Measurements from ENCODE around the gene COP1. TPM values are rescaled to one million over a fixed set of nuclear protein-coding genes. Genes with fewer than 3 reads are reported as not detected.

COP1 gene
- total RNA-seq, 1 donor from 2014 or later, result 49.2 TPM

- H3K4me3 Mint-ChIP-seq, result no peak overlapping the region
- peaks cover 10% of the 10 kb centered on the region for H3K36me3 Mint-ChIP-seq (ENCODE audit: low read depth)
- intact Hi-C loops (cut with micrococcal nuclease), result no loop called here
- DNase-seq (ENCODE audit: low spot score), result no peak
- H3K9me3 Mint-ChIP-seq, result peaks cover 7% of the 10 kb centered on the region
- no peaks in the 10 kb centered on the region for H3K27me3 Mint-ChIP-seq (ENCODE audit: insufficient read depth)
- peaks cover 53% of the 10 kb centered on the region for H3K4me1 Mint-ChIP-seq (ENCODE audit: low read depth)
- no peak overlapping the region for H3K27ac Mint-ChIP-seq
Observed at GRCh38 chr1:176193023-176193422, 14.1 kb downstream of the COP1 start.

GRCh38 chr1:176188604-176189003 lies 18.5 kb downstream of the COP1 start:
- H3K27me3 Mint-ChIP-seq (ENCODE audit: insufficient read depth), result no peaks in the 10 kb centered on the region
- intact Hi-C loops (cut with micrococcal nuclease), result no loop called here
- no peak overlapping the region for H3K27ac Mint-ChIP-seq
- H3K36me3 Mint-ChIP-seq (ENCODE audit: low read depth), result peaks cover 8% of the 10 kb centered on the region
- no peak for DNase-seq (ENCODE audit: low spot score)
- H3K9me3 Mint-ChIP-seq, result peaks cover 2% of the 10 kb centered on the region
- H3K4me1 Mint-ChIP-seq (ENCODE audit: low read depth), result peaks cover 30% of the 10 kb centered on the region
- H3K4me3 Mint-ChIP-seq, result no peak overlapping the region

GRCh38 chr1:176187001-176187400 lies 20.1 kb downstream of the COP1 start:
- peaks cover 13% of the 10 kb centered on the region for H3K36me3 Mint-ChIP-seq (ENCODE audit: low read depth)
- DNase-seq (ENCODE audit: low spot score), result no peak
- peaks cover 20% of the 10 kb centered on the region for H3K4me1 Mint-ChIP-seq (ENCODE audit: low read depth)
- H3K27ac Mint-ChIP-seq, result no peak overlapping the region
- H3K4me3 Mint-ChIP-seq, result no peak overlapping the region
- intact Hi-C loops (cut with micrococcal nuclease), result no loop called here
- H3K27me3 Mint-ChIP-seq (ENCODE audit: insufficient read depth), result no peaks in the 10 kb centered on the region
- H3K9me3 Mint-ChIP-seq, result no peaks in the 10 kb centered on the region

DNA sequence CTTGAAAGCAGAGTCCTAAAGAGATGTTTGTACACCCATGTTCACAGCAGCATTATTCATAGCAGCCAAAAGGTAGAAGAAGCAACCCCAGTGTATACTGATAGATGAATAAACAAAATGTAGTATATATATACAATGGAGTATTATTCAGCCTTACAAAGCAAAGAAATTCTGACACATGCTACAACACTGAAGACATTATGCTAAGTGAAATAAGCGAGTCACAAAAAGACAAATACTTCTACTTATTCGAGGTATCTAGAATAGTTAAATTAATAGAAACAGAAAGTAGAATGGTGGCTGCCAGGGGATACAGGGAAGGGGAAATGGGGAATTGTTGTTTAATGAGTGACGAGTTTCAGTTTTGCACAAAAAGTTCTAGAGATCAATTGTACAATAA lies 23.5 kb downstream of the COP1 start:
- no peaks in the 10 kb centered on the region for H3K9me3 Mint-ChIP-seq
- DNase-seq (ENCODE audit: low spot score), result no peak
- intact Hi-C loops (cut with micrococcal nuclease), result no loop called here
- no peaks in the 10 kb centered on the region for H3K27me3 Mint-ChIP-seq (ENCODE audit: insufficient read depth)
- H3K27ac Mint-ChIP-seq, result no peak overlapping the region
- H3K4me3 Mint-ChIP-seq, result no peak overlapping the region
- H3K4me1 Mint-ChIP-seq (ENCODE audit: low read depth), result peaks cover 13% of the 10 kb centered on the region
- peaks cover 14% of the 10 kb centered on the region for H3K36me3 Mint-ChIP-seq (ENCODE audit: low read depth)

DNA sequence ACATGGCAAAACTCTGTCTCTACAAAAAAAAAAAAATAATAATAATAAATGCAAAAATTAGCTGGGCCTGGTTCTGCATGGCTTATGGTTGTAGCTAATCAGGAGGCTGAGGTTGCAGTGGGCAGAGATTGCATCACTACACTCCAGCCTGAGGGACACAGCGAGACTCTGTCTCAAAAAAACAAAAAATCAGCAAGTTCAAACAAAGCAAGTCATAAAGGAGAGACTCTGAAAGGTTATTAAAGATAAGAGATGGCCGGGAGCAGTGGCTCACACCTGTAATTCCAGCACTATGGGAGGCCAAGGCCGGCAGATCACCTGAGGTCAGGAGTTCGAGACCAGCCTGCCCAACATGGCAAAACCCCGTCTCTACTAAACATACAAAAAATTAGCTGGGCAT lies 28.8 kb downstream of the COP1 start:
- Mint-ChIP-seq H3K27me3 (ENCODE audit: insufficient read depth) (no peaks in the 10 kb centered on the region), H3K4me3 (no peak overlapping the region), H3K9me3 (no peaks in the 10 kb centered on the region), H3K27ac (peak overlapping the region; percentile 87), H3K36me3 (ENCODE audit: low read depth) (peaks cover 33% of the 10 kb centered on the region), H3K4me1 (ENCODE audit: low read depth) (peaks cover 19% of the 10 kb centered on the region)
- intact Hi-C loops (cut with micrococcal nuclease), result no loop called here
- no peak for DNase-seq (ENCODE audit: low spot score)

DNA sequence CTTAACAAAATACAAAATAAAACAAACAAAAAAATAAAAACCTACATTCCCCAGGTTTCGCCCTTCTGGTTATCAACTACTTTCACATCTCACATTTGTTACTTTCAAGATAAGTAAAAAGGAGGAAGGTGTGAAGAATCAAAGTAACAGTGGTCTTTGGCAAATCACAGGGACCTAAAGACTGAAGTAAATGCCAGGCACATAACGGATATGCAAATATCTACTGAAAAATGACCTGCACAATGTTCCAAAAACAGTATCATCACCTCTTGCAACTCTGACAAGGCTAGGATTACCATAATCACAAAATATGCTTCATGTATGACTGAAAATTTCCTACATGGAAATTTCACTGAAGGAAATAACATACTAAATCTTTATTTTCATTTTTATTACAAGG lies 29.3 kb downstream of the COP1 start:
- Mint-ChIP-seq H3K9me3 (no peaks in the 10 kb centered on the region), H3K27me3 (ENCODE audit: insufficient read depth) (no peaks in the 10 kb centered on the region), H3K27ac (peak overlapping the region; percentile 85), H3K4me1 (ENCODE audit: low read depth) (peaks cover 19% of the 10 kb centered on the region), H3K36me3 (ENCODE audit: low read depth) (peaks cover 34% of the 10 kb centered on the region), H3K4me3 (peak overlapping the region; percentile 47)
- DNase-seq (ENCODE audit: low spot score), result no peak
- intact Hi-C loops (cut with micrococcal nuclease), result loop anchor here (1.0 kb wide), 2 partner anchors 13 to 30 kb away; partner anchors contain the start of gene COP1

GRCh38 chr1:176174108-176174507 lies 33.0 kb downstream of the COP1 start:
- H3K27ac Mint-ChIP-seq, result no peak overlapping the region
- H3K27me3 Mint-ChIP-seq (ENCODE audit: insufficient read depth), result no peaks in the 10 kb centered on the region
- peaks cover 42% of the 10 kb centered on the region for H3K36me3 Mint-ChIP-seq (ENCODE audit: low read depth)
- no peaks in the 10 kb centered on the region for H3K9me3 Mint-ChIP-seq
- intact Hi-C loops (cut with micrococcal nuclease), result no loop called here
- H3K4me3 Mint-ChIP-seq, result no peak overlapping the region
- no peak for DNase-seq (ENCODE audit: low spot score)
- H3K4me1 Mint-ChIP-seq (ENCODE audit: low read depth), result peaks cover 19% of the 10 kb centered on the region

DNA sequence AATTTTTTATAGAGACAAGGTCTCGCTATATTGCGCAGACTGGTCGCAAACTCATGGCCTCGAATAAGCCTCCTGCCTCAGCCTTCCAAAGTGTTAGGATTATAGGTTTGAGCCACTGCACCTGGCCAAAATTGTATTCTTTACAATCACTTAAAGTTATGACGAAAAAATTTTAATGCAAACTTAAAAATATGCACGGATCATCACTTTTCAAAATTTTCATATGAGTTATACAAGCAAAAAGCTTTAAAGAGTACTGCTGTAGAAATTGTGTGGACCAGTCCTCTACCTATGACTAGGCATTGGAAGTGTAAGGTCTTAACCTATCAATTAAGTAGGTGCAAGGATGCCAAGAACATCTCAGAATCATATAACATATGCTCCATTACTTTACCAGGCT lies 34.9 kb downstream of the COP1 start:
- no peak for DNase-seq (ENCODE audit: low spot score)

GRCh38 chr1:176167210-176167609 lies 39.9 kb downstream of the COP1 start:
- Mint-ChIP-seq H3K4me3 (no peak overlapping the region), H3K27me3 (ENCODE audit: insufficient read depth) (no peaks in the 10 kb centered on the region), H3K36me3 (ENCODE audit: low read depth) (peaks cover 40% of the 10 kb centered on the region), H3K4me1 (ENCODE audit: low read depth) (peaks cover 18% of the 10 kb centered on the region), H3K27ac (no peak overlapping the region), H3K9me3 (peaks cover 3% of the 10 kb centered on the region)
- no peak for DNase-seq (ENCODE audit: low spot score)
- intact Hi-C loops (cut with micrococcal nuclease), result no loop called here

More for the DNA sequence above, 34.9 kb downstream of the COP1 start:
- Mint-ChIP-seq H3K4me3 (no peak overlapping the region), H3K4me1 (ENCODE audit: low read depth) (peaks cover 6% of the 10 kb centered on the region), H3K27me3 (ENCODE audit: insufficient read depth) (no peaks in the 10 kb centered on the region), H3K9me3 (peaks cover 3% of the 10 kb centered on the region), H3K36me3 (ENCODE audit: low read depth) (peaks cover 43% of the 10 kb centered on the region), H3K27ac (no peak overlapping the region)
- intact Hi-C loops (cut with micrococcal nuclease), result no loop called here

DNA sequence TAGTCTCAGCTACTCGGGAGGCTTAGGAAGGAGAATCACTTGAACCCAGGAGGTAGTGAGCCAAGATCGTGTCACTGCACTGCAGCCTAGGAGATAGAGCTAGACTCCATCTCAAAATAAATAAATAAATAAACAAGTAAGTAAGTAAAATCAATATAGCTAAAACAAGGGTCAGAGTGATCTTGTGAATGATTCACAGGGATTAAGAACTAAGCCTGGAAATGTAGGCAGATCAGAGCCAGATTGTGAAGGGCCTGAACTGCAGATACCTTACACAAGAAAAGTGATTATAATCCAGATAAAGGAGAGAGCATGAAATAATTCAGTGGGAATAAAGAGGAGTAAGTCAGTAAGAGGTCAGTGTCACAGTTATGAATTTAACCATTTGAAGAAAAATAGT lies 41.5 kb downstream of the COP1 start:
- Mint-ChIP-seq H3K27me3 (ENCODE audit: insufficient read depth) (no peaks in the 10 kb centered on the region), H3K4me3 (no peak overlapping the region)

GRCh38 chr1:176164014-176164678 lies 42.9 kb downstream of the COP1 start:
- H3K9me3 Mint-ChIP-seq, result peaks cover 3% of the 10 kb centered on the region
- peaks cover 38% of the 10 kb centered on the region for H3K36me3 Mint-ChIP-seq (ENCODE audit: low read depth)
- peak overlapping the region; percentile 49 for H3K27ac Mint-ChIP-seq
- peaks cover 36% of the 10 kb centered on the region for H3K4me1 Mint-ChIP-seq (ENCODE audit: low read depth)
- no peak for DNase-seq (ENCODE audit: low spot score)
- no peaks in the 10 kb centered on the region for H3K27me3 Mint-ChIP-seq (ENCODE audit: insufficient read depth)
- no peak overlapping the region for H3K4me3 Mint-ChIP-seq
- intact Hi-C loops (cut with micrococcal nuclease), result loop anchor here (1.0 kb wide), 2 partner anchors 13 to 42 kb away; no protein-coding TSS in a partner anchor

More for the DNA sequence above, 41.5 kb downstream of the COP1 start:
- DNase-seq (ENCODE audit: low spot score), result no peak
- Mint-ChIP-seq H3K9me3 (peaks cover 3% of the 10 kb centered on the region), H3K36me3 (ENCODE audit: low read depth) (peaks cover 38% of the 10 kb centered on the region), H3K4me1 (ENCODE audit: low read depth) (peaks cover 24% of the 10 kb centered on the region), H3K27ac (no peak overlapping the region)
- intact Hi-C loops (cut with micrococcal nuclease), result no loop called here

- intact Hi-C loops (cut with micrococcal nuclease), result loop anchor here (1.0 kb wide), 1 partner anchor 47 kb away; the partner anchor contains the start of gene COP1
- H3K36me3 Mint-ChIP-seq (ENCODE audit: low read depth), result peaks cover 62% of the 10 kb centered on the region
- H3K27ac Mint-ChIP-seq, result peak overlapping the region; percentile 90
- H3K4me3 Mint-ChIP-seq, result peak overlapping the region; percentile 31
- H3K27me3 Mint-ChIP-seq (ENCODE audit: insufficient read depth), result no peaks in the 10 kb centered on the region
- H3K9me3 Mint-ChIP-seq, result peaks cover 14% of the 10 kb centered on the region
- DNase-seq (ENCODE audit: low spot score), result no peak
- H3K4me1 Mint-ChIP-seq (ENCODE audit: low read depth), result peaks cover 36% of the 10 kb centered on the region
Observed at GRCh38 chr1:176159993-176160392, 47.1 kb downstream of the COP1 start.

- H3K9me3 Mint-ChIP-seq, result peaks cover 17% of the 10 kb centered on the region
- H3K4me1 Mint-ChIP-seq (ENCODE audit: low read depth), result peaks cover 24% of the 10 kb centered on the region
- DNase-seq (ENCODE audit: low spot score), result no peak
- H3K27me3 Mint-ChIP-seq (ENCODE audit: insufficient read depth), result no peaks in the 10 kb centered on the region
- no peak overlapping the region for H3K4me3 Mint-ChIP-seq
- intact Hi-C loops (cut with micrococcal nuclease), result no loop called here
- H3K27ac Mint-ChIP-seq, result peak overlapping the region; percentile 29
- H3K36me3 Mint-ChIP-seq (ENCODE audit: low read depth), result peaks cover 66% of the 10 kb centered on the region
Observed at GRCh38 chr1:176157995-176158394, 49.1 kb downstream of the COP1 start.
